Liver (tissue), 9 donors: ENCODE measurements around the gene MESD. TPM values are rescaled to one million over a fixed set of nuclear protein-coding genes. Genes with fewer than 3 reads are reported as not detected.

Source experiments
- DNase-seq: peaks from one replicate; pipeline ENCODE4 v3.0.0-alpha.2; 2017; ENCODE audit warnings: low spot score
- H3K27ac ChIP-seq, 2 donors: one replicate each; pipeline ENCODE4 v1.7.0; 2013; ENCODE audit warnings: inconsistent platforms in 2 of 2, low read length in 2 of 2, control low read depth in 1 of 2, low read depth in 1 of 2, mild to moderate bottlenecking in 1 of 2
- H3K27me3 ChIP-seq, 4 donors: one replicate each; pipeline versions ENCODE4 v1.6.1 to v1.7.0; 2013; ENCODE audit warnings: low read length in 3 of 4, inconsistent platforms in 1 of 4, mild to moderate bottlenecking in 1 of 4, moderate library complexity in 1 of 4; ENCODE audit not compliant: control insufficient read depth in 4 of 4, insufficient read depth in 4 of 4
- H3K36me3 ChIP-seq, 4 donors: one replicate each; pipeline versions ENCODE4 v1.6.1 to v1.7.0; 2013; ENCODE audit warnings: low read length in 3 of 4, mild to moderate bottlenecking in 3 of 4, low read depth in 1 of 4, moderate library complexity in 1 of 4; ENCODE audit not compliant: control insufficient read depth in 4 of 4, insufficient read depth in 3 of 4
- H3K4me1 ChIP-seq, 4 donors: one replicate each; pipeline versions ENCODE4 v1.6.1 to v1.7.0; 2013; ENCODE audit warnings: low read length in 3 of 4, mild to moderate bottlenecking in 3 of 4, moderate library complexity in 1 of 4; ENCODE audit not compliant: control insufficient read depth in 4 of 4, insufficient read depth in 4 of 4
- H3K4me3 ChIP-seq, 3 donors: one replicate each; pipeline versions ENCODE4 v1.6.1 to v1.7.0; 2013; ENCODE audit warnings: low read length in 3 of 3, control low read depth in 1 of 3, low read depth in 1 of 3, mild to moderate bottlenecking in 1 of 3
- H3K9ac ChIP-seq, 2 donors: one replicate each; pipeline ENCODE4 v1.7.0; 2013; ENCODE audit warnings: low read length in 2 of 2, mild to moderate bottlenecking in 2 of 2, moderate library complexity in 2 of 2, control low read depth in 1 of 2, low read depth in 1 of 2
- H3K9me3 ChIP-seq, 4 donors: one replicate each; pipeline versions ENCODE4 v1.6.1 to v1.7.0; 2013; ENCODE audit warnings: low read length in 3 of 4; ENCODE audit not compliant: control insufficient read depth in 4 of 4
- ATF3 ChIP-seq: IDR thresholded peaks from 2 replicates; pipeline ENCODE4 v1.6.1; 2016; ENCODE audit warnings: antibody characterized with exemption
- CTCF ChIP-seq: fragments of 150-350 bp; IDR thresholded peaks from 2 replicates; pipeline ENCODE4 v1.5.1; 2017; ENCODE audit warnings: improper control_type of control experiment, low read depth, low read length; ENCODE audit not compliant: missing input control
- EGR1 ChIP-seq, 2 donors: IDR thresholded peaks; 2 replicates each; pipeline ENCODE4 v1.6.1; 2016 to 2018; ENCODE audit warnings: antibody characterized with exemption in 2 of 2, low read depth in 2 of 2
- FOXA1 ChIP-seq: IDR thresholded peaks from 2 replicates; pipeline ENCODE4 v1.6.1; 2016; ENCODE audit warnings: antibody characterized with exemption
- FOXA2 ChIP-seq: IDR thresholded peaks from 2 replicates; pipeline ENCODE4 v1.6.1; 2016; ENCODE audit warnings: antibody characterized with exemption
- GABPA ChIP-seq, 2 donors: IDR thresholded peaks in 1 of 2; conservative IDR thresholded peaks in 1 of 2; 2 replicates each; pipeline ENCODE4 v1.6.1; 2016; ENCODE audit warnings: antibody characterized with exemption in 2 of 2, mild to moderate bottlenecking in 1 of 2, moderate library complexity in 1 of 2
- HNF4A ChIP-seq, 2 donors: conservative IDR thresholded peaks; 2 replicates each; pipeline ENCODE4 v1.6.1; 2016; ENCODE audit warnings: antibody characterized with exemption in 2 of 2, mild to moderate bottlenecking in 2 of 2
- HNF4G ChIP-seq: IDR thresholded peaks from 2 replicates; pipeline ENCODE4 v1.6.1; 2016; ENCODE audit warnings: antibody characterized with exemption
- JUND ChIP-seq, 2 donors: IDR thresholded peaks; 2 replicates each; pipeline ENCODE4 v1.6.1; 2016; ENCODE audit warnings: antibody characterized with exemption in 2 of 2
- NR2F2 ChIP-seq: IDR thresholded peaks from 2 replicates; pipeline ENCODE4 v1.6.1; 2016; ENCODE audit warnings: antibody characterized with exemption
- RAD21 ChIP-seq, 2 donors: IDR thresholded peaks; 2 replicates each; pipeline ENCODE4 v1.6.1; 2016; ENCODE audit warnings: antibody characterized with exemption in 2 of 2, mild to moderate bottlenecking in 2 of 2
- RXRA ChIP-seq, 2 donors: IDR thresholded peaks; 2 replicates each; pipeline ENCODE4 v1.6.1; 2017 to 2018; ENCODE audit warnings: antibody characterized with exemption in 2 of 2, mild to moderate bottlenecking in 1 of 2
- SP1 ChIP-seq: IDR thresholded peaks from 2 replicates; pipeline ENCODE4 v1.6.1; 2018; ENCODE audit warnings: antibody characterized with exemption, mild to moderate bottlenecking
- TAF1 ChIP-seq: conservative IDR thresholded peaks from 2 replicates; pipeline ENCODE4 v1.6.1; 2016; ENCODE audit warnings: antibody characterized with exemption, mild to moderate bottlenecking
- YY1 ChIP-seq: IDR thresholded peaks from 2 replicates; pipeline ENCODE4 v1.6.1; 2016; ENCODE audit warnings: antibody characterized with exemption, mild to moderate bottlenecking
- ZBTB33 ChIP-seq: IDR thresholded peaks from 2 replicates; pipeline ENCODE4 v1.6.1; 2016; ENCODE audit warnings: antibody characterized with exemption
- WGBS: extraction: QIAGEN DNeasy Blood & Tissue Kit; methylation state at CpG from one replicate; pipeline ENCODE4 v1.1.7; 2013; 5-methylcytosine and 5-hydroxymethylcytosine counted together
- polyA plus RNA-seq, 2 donors: library from polyadenylated mRNA; stranded (reverse) in 1 of 2; unstranded in 1 of 2; fragments of 200-250 nt in 1 of 2; fragments of >200 nt in 1 of 2; fragmentation: Nextera tagmentation in 1 of 2; extraction: Ambion mirVana in 1 of 2; gene quantifications; one replicate each; pipeline versions ENCODE4 v1.2.1 to v1.2.3, GENCODE V29; 2013 to 2015
- total RNA-seq, 2 donors: library from RNA; depleted of rRNA; stranded (reverse); fragments of >200 nt; gene quantifications; one replicate each; pipeline ENCODE4 v1.2.3, GENCODE V29; 2014
- TF ChIP-seq, protein P1 (sequence below): IDR thresholded peaks from 2 replicates; pipeline ENCODE4 v1.6.1; 2016; ENCODE audit warnings: antibody characterized with exemption
- TF ChIP-seq, protein P2 (sequence below): IDR thresholded peaks from 2 replicates; pipeline ENCODE4 v1.6.1; 2016; ENCODE audit warnings: antibody characterized with exemption, mild to moderate bottlenecking
- donor health status: healthy.
- donor health status: healthy.
- donor health status: healthy.
- donor health status: healthy.
- donor health status: healthy.

The MESD gene
- total and polyA plus RNA-seq, 4 donors, result 15.3 to 24.0 (median 17.0) TPM

- no peak for DNase-seq
- WGBS, result 97% methylated on average over 9 of the region's 9 CpGs
- Histone ChIP-seq H3K4me3 (no peak overlapping the region), H3K4me1 (peaks cover 0 to 2% (median 0%) of the 10 kb centered on the region in 4 donors), H3K9ac (no peak overlapping the region), H3K27ac (no peak overlapping the region), H3K27me3 (no peaks in the 10 kb centered on the region), H3K36me3 (peaks cover 3 to 13% (median 6%) of the 10 kb centered on the region in 4 donors), H3K9me3 (no peaks in the 10 kb centered on the region)
- TF ChIP-seq HNF4A (conservative IDR thresholded peaks at IDR 0.05), result no peak
- TF ChIP-seq FOXA1, result no peak
- no peak for TF ChIP-seq YY1
- no peak for TF ChIP-seq ZBTB33
- TF ChIP-seq EGR1 (IDR thresholded peaks at IDR 0.05; ENCODE audit: low read depth in 2 of 2), result no peak
- TF ChIP-seq RAD21 (IDR thresholded peaks at IDR 0.05), result no peak
- no peak for TF ChIP-seq CTCF
- no peak for TF ChIP-seq RXRA (IDR thresholded peaks at IDR 0.05)
- TF ChIP-seq GABPA (IDR thresholded peaks at IDR 0.05 in 1 of 2, conservative IDR thresholded peaks at IDR 0.05 in 1 of 2), result no peak
- TF ChIP-seq ATF3, result no peak
- TF ChIP-seq, protein P1, sequence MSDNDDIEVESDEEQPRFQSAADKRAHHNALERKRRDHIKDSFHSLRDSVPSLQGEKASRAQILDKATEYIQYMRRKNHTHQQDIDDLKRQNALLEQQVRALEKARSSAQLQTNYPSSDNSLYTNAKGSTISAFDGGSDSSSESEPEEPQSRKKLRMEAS, result no peak
- no peak for TF ChIP-seq JUND (IDR thresholded peaks at IDR 0.05)
- TF ChIP-seq FOXA2, result no peak
- no peak for TF ChIP-seq HNF4G
- TF ChIP-seq NR2F2, result no peak
- TF ChIP-seq TAF1, result no peak
- TF ChIP-seq SP1, result no peak
- TF ChIP-seq, protein P2, sequence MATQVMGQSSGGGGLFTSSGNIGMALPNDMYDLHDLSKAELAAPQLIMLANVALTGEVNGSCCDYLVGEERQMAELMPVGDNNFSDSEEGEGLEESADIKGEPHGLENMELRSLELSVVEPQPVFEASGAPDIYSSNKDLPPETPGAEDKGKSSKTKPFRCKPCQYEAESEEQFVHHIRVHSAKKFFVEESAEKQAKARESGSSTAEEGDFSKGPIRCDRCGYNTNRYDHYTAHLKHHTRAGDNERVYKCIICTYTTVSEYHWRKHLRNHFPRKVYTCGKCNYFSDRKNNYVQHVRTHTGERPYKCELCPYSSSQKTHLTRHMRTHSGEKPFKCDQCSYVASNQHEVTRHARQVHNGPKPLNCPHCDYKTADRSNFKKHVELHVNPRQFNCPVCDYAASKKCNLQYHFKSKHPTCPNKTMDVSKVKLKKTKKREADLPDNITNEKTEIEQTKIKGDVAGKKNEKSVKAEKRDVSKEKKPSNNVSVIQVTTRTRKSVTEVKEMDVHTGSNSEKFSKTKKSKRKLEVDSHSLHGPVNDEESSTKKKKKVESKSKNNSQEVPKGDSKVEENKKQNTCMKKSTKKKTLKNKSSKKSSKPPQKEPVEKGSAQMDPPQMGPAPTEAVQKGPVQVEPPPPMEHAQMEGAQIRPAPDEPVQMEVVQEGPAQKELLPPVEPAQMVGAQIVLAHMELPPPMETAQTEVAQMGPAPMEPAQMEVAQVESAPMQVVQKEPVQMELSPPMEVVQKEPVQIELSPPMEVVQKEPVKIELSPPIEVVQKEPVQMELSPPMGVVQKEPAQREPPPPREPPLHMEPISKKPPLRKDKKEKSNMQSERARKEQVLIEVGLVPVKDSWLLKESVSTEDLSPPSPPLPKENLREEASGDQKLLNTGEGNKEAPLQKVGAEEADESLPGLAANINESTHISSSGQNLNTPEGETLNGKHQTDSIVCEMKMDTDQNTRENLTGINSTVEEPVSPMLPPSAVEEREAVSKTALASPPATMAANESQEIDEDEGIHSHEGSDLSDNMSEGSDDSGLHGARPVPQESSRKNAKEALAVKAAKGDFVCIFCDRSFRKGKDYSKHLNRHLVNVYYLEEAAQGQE, result no peak
Measured at GRCh38 chr15:80958818-80959495, 30.7 kb downstream of the MESD start.
